HG02623 (cell line): ENCODE measurements around the gene PCK2.

Experiments
- ATAC-seq: cut with Tn5 transposase; IDR thresholded peaks from one replicate; pipeline ENCODE4 v1.9.1; 2021; ENCODE audit warnings: moderate library complexity; ENCODE audit not compliant: unreplicated experiment

The PCK2 gene

GRCh38 chr14:24150567-24150966, 56.5 kb downstream of the PCK2 start:
- no peak for ATAC-seq

- no peak for ATAC-seq
Measured at GRCh38 chr14:24150993-24151392, 56.9 kb downstream of the PCK2 start.

- no peak for ATAC-seq
Measured at GRCh38 chr14:24151404-24152080, 57.4 kb downstream of the PCK2 start.
